Neural cell (in vitro differentiated cells): ENCODE results near the gene MATN3.

Experiments used
- CTCF ChIP-seq: fragments of 450-650 bp; IDR thresholded peaks from 2 replicates; pipeline ENCODE4 v1.5.1; 2014; ENCODE audit warnings: antibody characterized with exemption, mild to moderate bottlenecking, moderate library complexity; ENCODE audit not compliant: poor library complexity, severe bottlenecking
- EP300 ChIP-seq: fragments of 450-650 bp; conservative IDR thresholded peaks from 2 replicates; pipeline ENCODE4 v1.6.1; 2014; ENCODE audit warnings: antibody characterized with exemption, mild to moderate bottlenecking, moderate library complexity; ENCODE audit not compliant: poor library complexity, severe bottlenecking
- EZH2 ChIP-seq: fragments of 200-600, 300-800 bp; shearing (Covaris generic), sonication (generic); IDR thresholded peaks from 2 replicates; pipeline ENCODE4 v1.6.1; 2014; ENCODE audit warnings: antibody characterized with exemption, low read length, borderline replicate concordance, mild to moderate bottlenecking; ENCODE audit not compliant: insufficient read depth, poor library complexity, severe bottlenecking
- POLR2AphosphoS5 ChIP-seq: IDR thresholded peaks from 2 replicates; pipeline ENCODE4 v1.6.1; 2012
- RAD21 ChIP-seq: fragments of 450-650 bp; conservative IDR thresholded peaks from 2 replicates; pipeline ENCODE4 v1.6.1; 2014; ENCODE audit warnings: antibody characterized with exemption, mild to moderate bottlenecking, moderate library complexity
- TAF1 ChIP-seq: IDR thresholded peaks from 2 replicates; pipeline ENCODE4 v1.6.1; 2012; ENCODE audit warnings: low read depth

- TF ChIP-seq POLR2AphosphoS5 (no peak), CTCF (no peak), EP300 (no peak), RAD21 (no peak), TAF1 (no peak), EZH2 (no peak)
These were observed 1.0 kb downstream of the MATN3 start for GRCh38 chr2:20011276-20012031.
